ENCODE measurements around the gene ACTG1.

The ACTG1 gene

DNA sequence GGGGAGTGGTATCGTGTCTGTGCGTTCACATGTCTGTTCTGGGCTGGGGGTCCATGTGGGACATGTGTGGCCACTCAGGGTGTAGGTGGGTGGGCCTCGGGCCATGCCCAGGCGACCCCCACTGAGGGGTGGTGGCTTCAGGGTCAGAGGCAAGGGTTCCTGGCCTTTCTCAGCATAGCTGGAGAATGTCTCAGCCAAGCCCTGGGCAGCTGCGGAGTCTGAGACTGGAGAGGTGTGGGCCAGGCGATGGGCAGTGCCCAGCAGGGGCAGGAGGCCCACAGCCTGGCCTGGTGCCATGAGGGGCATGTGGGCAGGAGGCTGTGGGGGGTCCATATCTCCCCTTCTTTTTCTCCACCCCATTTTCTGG, 16.8 kb upstream of the ACTG1 start:
- Histone ChIP-seq H4K20me1 (ENCODE audit: insufficient read depth) (no peaks in the 10 kb centered on the region), H3K9ac (no peak overlapping the region), H3K79me2 (ENCODE audit: insufficient read depth, low read depth) (no peaks in the 10 kb centered on the region), H3K27me3 (ENCODE audit: insufficient read depth, low read depth) (peaks cover 54% of the 10 kb centered on the region), H3K4me2 (no peak overlapping the region), H3K36me3 (ENCODE audit: insufficient read depth) (no peaks in the 10 kb centered on the region), H3K4me3 (IDR thresholded peaks at IDR 0.05; ENCODE audit: insufficient read depth, low read depth, low read length) (no peak overlapping the region), H2AFZ (ENCODE audit: low read depth) (no peak overlapping the region), H3K27ac (no peak overlapping the region), H3K4me1 (ENCODE audit: low read depth, poor library complexity, severe bottlenecking) (no peaks in the 10 kb centered on the region)
- TF ChIP-seq, protein P1, sequence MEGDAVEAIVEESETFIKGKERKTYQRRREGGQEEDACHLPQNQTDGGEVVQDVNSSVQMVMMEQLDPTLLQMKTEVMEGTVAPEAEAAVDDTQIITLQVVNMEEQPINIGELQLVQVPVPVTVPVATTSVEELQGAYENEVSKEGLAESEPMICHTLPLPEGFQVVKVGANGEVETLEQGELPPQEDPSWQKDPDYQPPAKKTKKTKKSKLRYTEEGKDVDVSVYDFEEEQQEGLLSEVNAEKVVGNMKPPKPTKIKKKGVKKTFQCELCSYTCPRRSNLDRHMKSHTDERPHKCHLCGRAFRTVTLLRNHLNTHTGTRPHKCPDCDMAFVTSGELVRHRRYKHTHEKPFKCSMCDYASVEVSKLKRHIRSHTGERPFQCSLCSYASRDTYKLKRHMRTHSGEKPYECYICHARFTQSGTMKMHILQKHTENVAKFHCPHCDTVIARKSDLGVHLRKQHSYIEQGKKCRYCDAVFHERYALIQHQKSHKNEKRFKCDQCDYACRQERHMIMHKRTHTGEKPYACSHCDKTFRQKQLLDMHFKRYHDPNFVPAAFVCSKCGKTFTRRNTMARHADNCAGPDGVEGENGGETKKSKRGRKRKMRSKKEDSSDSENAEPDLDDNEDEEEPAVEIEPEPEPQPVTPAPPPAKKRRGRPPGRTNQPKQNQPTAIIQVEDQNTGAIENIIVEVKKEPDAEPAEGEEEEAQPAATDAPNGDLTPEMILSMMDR (conservative IDR thresholded peaks at IDR 0.05; ENCODE audit: low read depth, low read length): no peak

DNA sequence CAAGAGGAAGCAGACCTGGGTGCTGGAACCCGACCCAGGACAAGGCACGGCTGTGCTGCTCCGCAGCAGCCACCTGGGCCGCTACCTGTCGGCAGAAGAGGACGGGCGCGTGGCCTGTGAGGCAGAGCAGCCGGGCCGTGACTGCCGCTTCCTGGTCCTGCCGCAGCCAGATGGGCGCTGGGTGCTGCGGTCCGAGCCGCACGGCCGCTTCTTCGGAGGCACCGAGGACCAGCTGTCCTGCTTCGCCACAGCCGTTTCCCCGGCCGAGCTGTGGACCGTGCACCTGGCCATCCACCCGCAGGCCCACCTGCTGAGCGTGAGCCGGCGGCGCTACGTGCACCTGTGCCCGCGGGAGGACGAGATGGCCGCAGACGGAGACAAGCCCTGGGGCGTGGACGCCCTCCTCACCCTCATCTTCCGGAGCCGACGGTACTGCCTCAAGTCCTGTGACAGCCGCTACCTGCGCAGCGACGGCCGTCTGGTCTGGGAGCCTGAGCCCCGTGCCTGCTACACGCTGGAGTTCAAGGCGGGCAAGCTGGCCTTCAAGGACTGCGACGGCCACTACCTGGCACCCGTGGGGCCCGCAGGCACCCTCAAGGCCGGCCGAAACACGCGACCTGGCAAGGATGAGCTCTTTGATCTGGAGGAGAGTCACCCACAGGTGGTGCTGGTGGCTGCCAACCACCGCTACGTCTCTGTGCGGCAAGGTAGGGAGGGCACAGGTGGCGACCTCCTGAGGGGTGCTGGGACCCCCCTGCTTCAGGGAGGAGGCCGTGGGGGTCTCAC, 16.2 kb upstream of the ACTG1 start:
- no peak overlapping the region for H3K9ac ChIP-seq
- no peak overlapping the region for H3K27ac ChIP-seq
- H3K79me2 ChIP-seq (ENCODE audit: insufficient read depth, low read depth): no peaks in the 10 kb centered on the region

DNA sequence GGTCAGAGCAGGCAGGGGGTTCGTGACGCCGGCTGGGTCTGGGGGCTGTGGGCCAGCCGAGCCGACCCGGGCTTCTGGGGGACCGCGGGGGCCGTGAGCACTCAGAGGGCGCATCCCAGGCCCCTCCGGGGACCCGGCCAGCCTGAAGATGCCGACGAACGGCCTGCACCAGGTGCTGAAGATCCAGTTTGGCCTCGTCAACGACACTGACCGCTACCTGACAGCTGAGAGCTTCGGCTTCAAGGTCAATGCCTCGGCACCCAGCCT, 15.7 kb upstream of the ACTG1 start:
- Histone ChIP-seq H4K20me1 (ENCODE audit: insufficient read depth) (no peaks in the 10 kb centered on the region), H3K4me2 (no peak overlapping the region), H3K79me2 (ENCODE audit: insufficient read depth, low read depth) (no peaks in the 10 kb centered on the region), H3K4me3 (IDR thresholded peaks at IDR 0.05; ENCODE audit: insufficient read depth, low read depth, low read length) (no peak overlapping the region), H3K4me1 (ENCODE audit: low read depth, poor library complexity, severe bottlenecking) (no peaks in the 10 kb centered on the region), H3K27me3 (ENCODE audit: insufficient read depth, low read depth) (peaks cover 59% of the 10 kb centered on the region), H3K27ac (no peak overlapping the region), H2AFZ (ENCODE audit: low read depth) (no peak overlapping the region), H3K9ac (no peak overlapping the region), H3K36me3 (ENCODE audit: insufficient read depth) (no peaks in the 10 kb centered on the region)
- TF ChIP-seq, protein P1 (conservative IDR thresholded peaks at IDR 0.05; ENCODE audit: low read depth, low read length): no peak

More for the DNA sequence above, 16.2 kb upstream of the ACTG1 start:
- Histone ChIP-seq H3K36me3 (ENCODE audit: insufficient read depth) (no peaks in the 10 kb centered on the region), H3K27me3 (ENCODE audit: insufficient read depth, low read depth) (peaks cover 57% of the 10 kb centered on the region), H3K4me1 (ENCODE audit: low read depth, poor library complexity, severe bottlenecking) (no peaks in the 10 kb centered on the region), H3K4me2 (no peak overlapping the region), H4K20me1 (ENCODE audit: insufficient read depth) (no peaks in the 10 kb centered on the region), H3K4me3 (IDR thresholded peaks at IDR 0.05; ENCODE audit: insufficient read depth, low read depth, low read length) (no peak overlapping the region), H2AFZ (ENCODE audit: low read depth) (no peak overlapping the region)
- TF ChIP-seq, protein P1 (conservative IDR thresholded peaks at IDR 0.05; ENCODE audit: low read depth, low read length): no peak

DNA sequence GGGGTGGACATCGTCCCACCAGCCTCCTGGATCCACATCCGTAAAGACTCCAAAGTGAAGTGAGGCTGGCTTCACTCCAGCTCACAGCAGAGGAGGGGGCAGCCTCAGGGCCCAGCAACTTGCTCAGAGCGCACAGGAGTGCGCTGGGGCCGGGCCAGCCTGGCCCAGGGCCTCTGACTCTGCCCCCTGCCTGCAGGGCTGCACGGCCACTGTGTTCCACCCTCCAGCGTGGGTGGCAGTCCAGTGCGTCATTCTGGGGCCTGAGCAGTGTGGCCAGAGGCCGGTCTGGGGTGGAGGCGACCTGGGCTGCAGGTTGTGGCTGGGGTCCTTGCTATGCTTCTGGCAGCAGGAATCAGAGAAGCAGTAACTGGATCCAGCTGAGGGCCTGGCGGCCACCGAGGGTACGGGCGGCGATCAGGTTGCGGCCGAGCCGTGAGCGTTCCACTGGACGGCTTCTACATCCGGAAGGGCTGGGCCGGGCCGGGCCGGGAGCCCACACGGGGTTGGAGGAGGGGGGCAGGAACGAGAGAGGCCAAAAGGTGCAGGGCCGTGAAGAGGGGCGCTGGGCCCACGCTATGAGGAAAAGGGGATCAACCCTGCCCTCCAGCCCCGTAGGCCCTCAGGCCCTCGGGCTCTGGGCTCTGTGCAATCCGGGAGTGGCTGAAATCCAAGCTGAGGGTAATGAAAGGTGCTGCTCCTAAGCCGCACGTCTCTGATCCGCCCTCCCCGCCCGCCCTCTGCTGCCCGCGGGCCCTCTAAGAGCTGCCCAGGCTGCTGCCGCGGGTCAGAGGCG, 15.2 kb upstream of the ACTG1 start, which contains the start of gene FSCN2:
FSCN2 (plus strand) TSS at position 787 of the 793 bp plus-strand sequence. CDS start 155 bp downstream, outside the sequence.
- Histone ChIP-seq H3K9ac (no peak within 1 kb of the TSS), H3K79me2 (ENCODE audit: insufficient read depth, low read depth) (no peaks in the 10 kb centered on the region), H3K27me3 (ENCODE audit: insufficient read depth, low read depth) (peaks cover 61% of the 10 kb centered on the region), H3K4me2 (no peak within 1 kb of the TSS), H3K36me3 (ENCODE audit: insufficient read depth) (no peaks in the 10 kb centered on the region), H3K4me3 (IDR thresholded peaks at IDR 0.05; ENCODE audit: insufficient read depth, low read depth, low read length) (no peak within 1 kb of the TSS), H3K27ac (no peak within 1 kb of the TSS), H2AFZ (ENCODE audit: low read depth) (no peak within 1 kb of the TSS), H3K4me1 (ENCODE audit: low read depth, poor library complexity, severe bottlenecking) (no peaks in the 10 kb centered on the region), H4K20me1 (ENCODE audit: insufficient read depth) (no peaks in the 10 kb centered on the region)
- TF ChIP-seq, protein P1 (conservative IDR thresholded peaks at IDR 0.05; ENCODE audit: low read depth, low read length): no peak

Data from KMS-11 (cell line).